Subcutaneous adipose tissue (tissue), 4 donors: ENCODE data around the gene RFXAP. TPM values are rescaled to one million over a fixed set of nuclear protein-coding genes. Genes with fewer than 3 reads are reported as not detected.

ENCODE experiments used
- CTCF ChIP-seq: fragments of 450-650 bp; IDR thresholded peaks from one replicate; pipeline ENCODE4 v1.5.1; 2016; ENCODE audit warnings: low read depth, mild to moderate bottlenecking, control low read depth, antibody characterized with exemption, moderate library complexity
- total RNA-seq, 4 donors: library from RNA; depleted of rRNA; stranded (reverse); fragments of >200 nt; gene quantifications; one replicate each; pipeline ENCODE4 v1.1.0, GENCODE V29; 2016

RFXAP gene
- total RNA-seq, 4 donors from 2014 or later = 3.6 to 8.3 (median 5.1) TPM

GRCh38 chr13:36848199-36848982, 29.4 kb downstream of the RFXAP start:
- TF ChIP-seq CTCF = no peak

- no peak for TF ChIP-seq CTCF
Observed at GRCh38 chr13:36850790-36851438, 31.9 kb downstream of the RFXAP start.

- no peak for TF ChIP-seq CTCF
Observed at GRCh38 chr13:36857253-36857652, 38.2 kb downstream of the RFXAP start.

- no peak for TF ChIP-seq CTCF
Observed at GRCh38 chr13:36858290-36858689, 39.3 kb downstream of the RFXAP start.

GRCh38 chr13:36859259-36859658, 40.2 kb downstream of the RFXAP start:
- TF ChIP-seq CTCF = no peak

GRCh38 chr13:36862002-36862685, 43.1 kb downstream of the RFXAP start:
- no peak for TF ChIP-seq CTCF

- TF ChIP-seq CTCF = no peak
Observed at GRCh38 chr13:36862722-36863121, 43.7 kb downstream of the RFXAP start.
